Measurements from ENCODE around the gene FBXO34. TPM values are rescaled to one million over a fixed set of nuclear protein-coding genes. Genes with fewer than 3 reads are reported as not detected.

The FBXO34 gene
- total RNA-seq, 1 donor from 2014 or later: 17.1 TPM

- no peak overlapping the region for H3K4me3 Mint-ChIP-seq
- no peak overlapping the region for H3K27ac Mint-ChIP-seq (ENCODE audit: unreplicated experiment)
- no peaks in the 10 kb centered on the region for H3K27me3 Mint-ChIP-seq (ENCODE audit: low read depth)
- DNase-seq (ENCODE audit: low read depth, low spot score): no peak
- H3K36me3 Mint-ChIP-seq (ENCODE audit: low read depth): no peaks in the 10 kb centered on the region
- TF ChIP-seq, protein P1, sequence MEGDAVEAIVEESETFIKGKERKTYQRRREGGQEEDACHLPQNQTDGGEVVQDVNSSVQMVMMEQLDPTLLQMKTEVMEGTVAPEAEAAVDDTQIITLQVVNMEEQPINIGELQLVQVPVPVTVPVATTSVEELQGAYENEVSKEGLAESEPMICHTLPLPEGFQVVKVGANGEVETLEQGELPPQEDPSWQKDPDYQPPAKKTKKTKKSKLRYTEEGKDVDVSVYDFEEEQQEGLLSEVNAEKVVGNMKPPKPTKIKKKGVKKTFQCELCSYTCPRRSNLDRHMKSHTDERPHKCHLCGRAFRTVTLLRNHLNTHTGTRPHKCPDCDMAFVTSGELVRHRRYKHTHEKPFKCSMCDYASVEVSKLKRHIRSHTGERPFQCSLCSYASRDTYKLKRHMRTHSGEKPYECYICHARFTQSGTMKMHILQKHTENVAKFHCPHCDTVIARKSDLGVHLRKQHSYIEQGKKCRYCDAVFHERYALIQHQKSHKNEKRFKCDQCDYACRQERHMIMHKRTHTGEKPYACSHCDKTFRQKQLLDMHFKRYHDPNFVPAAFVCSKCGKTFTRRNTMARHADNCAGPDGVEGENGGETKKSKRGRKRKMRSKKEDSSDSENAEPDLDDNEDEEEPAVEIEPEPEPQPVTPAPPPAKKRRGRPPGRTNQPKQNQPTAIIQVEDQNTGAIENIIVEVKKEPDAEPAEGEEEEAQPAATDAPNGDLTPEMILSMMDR (conservative IDR thresholded peaks at IDR 0.05): no peak
- H3K9me3 Mint-ChIP-seq: no peaks in the 10 kb centered on the region
- H3K4me1 Mint-ChIP-seq: peaks cover 9% of the 10 kb centered on the region
These were observed 17.2 kb downstream of the FBXO34 start for GRCh38 chr14:55288439-55288838.

- Mint-ChIP-seq H3K27ac (ENCODE audit: unreplicated experiment) (no peak overlapping the region), H3K4me1 (peaks cover 6% of the 10 kb centered on the region), H3K4me3 (no peak overlapping the region), H3K36me3 (ENCODE audit: low read depth) (no peaks in the 10 kb centered on the region), H3K27me3 (ENCODE audit: low read depth) (no peaks in the 10 kb centered on the region), H3K9me3 (no peaks in the 10 kb centered on the region)
- TF ChIP-seq, protein P1 (conservative IDR thresholded peaks at IDR 0.05): no peak
- DNase-seq (ENCODE audit: low read depth, low spot score): no peak
These were observed 20.4 kb downstream of the FBXO34 start for GRCh38 chr14:55291480-55292081.

DNA sequence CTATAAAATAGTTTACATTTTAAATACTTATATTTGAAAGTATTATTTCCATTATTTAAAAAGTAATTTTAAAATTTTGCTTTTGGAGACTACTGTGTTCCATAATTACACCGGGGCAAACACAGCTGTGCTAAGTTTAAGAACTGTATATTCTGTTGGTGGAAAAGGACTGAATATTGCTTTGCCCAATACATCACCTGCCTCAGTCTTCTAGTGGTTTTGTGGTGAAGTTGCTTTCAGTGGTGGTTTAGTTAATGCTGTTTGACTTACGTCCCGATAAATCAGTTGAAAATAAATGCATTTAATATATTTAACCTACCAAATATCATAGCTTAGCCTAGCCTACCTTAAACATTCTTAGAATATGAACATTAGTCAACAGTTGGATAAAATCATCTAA lies 23.4 kb downstream of the FBXO34 start:
- no peaks in the 10 kb centered on the region for H3K4me1 Mint-ChIP-seq

GRCh38 chr14:55297611-55298499 lies 26.6 kb downstream of the FBXO34 start:
- Mint-ChIP-seq H3K4me3 (no peak overlapping the region), H3K27ac (ENCODE audit: unreplicated experiment) (no peak overlapping the region), H3K9me3 (no peaks in the 10 kb centered on the region), H3K27me3 (ENCODE audit: low read depth) (no peaks in the 10 kb centered on the region), H3K36me3 (ENCODE audit: low read depth) (peaks cover 7% of the 10 kb centered on the region), H3K4me1 (peaks cover 9% of the 10 kb centered on the region)
- no peak for DNase-seq (ENCODE audit: low read depth, low spot score)
- TF ChIP-seq, protein P1 (conservative IDR thresholded peaks at IDR 0.05): no peak

More for the DNA sequence above, 23.4 kb downstream of the FBXO34 start:
- DNase-seq (ENCODE audit: low read depth, low spot score): no peak
- TF ChIP-seq, protein P1 (conservative IDR thresholded peaks at IDR 0.05): no peak
- Mint-ChIP-seq H3K9me3 (no peaks in the 10 kb centered on the region), H3K4me3 (no peak overlapping the region), H3K27ac (ENCODE audit: unreplicated experiment) (no peak overlapping the region), H3K36me3 (ENCODE audit: low read depth) (peaks cover 5% of the 10 kb centered on the region), H3K27me3 (ENCODE audit: low read depth) (no peaks in the 10 kb centered on the region)

DNA sequence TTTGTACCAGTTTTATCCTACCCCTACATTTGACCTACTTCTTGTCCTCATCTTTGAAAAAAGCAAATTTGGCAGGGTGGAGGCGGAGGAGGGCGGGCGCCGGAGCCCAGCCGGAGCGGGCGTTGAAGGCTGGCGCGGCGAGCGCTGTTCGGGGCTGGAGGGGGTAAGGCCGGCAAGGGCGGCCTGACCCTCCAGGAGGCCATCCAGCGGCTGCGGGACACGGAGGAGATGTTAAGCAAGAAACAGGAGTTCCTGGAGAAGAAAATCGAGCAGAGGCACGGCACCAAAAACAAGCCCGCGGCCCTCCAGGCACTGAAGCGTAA lies 27.2 kb downstream of the FBXO34 start:
- no peaks in the 10 kb centered on the region for H3K27me3 Mint-ChIP-seq (ENCODE audit: low read depth)
- no peaks in the 10 kb centered on the region for H3K9me3 Mint-ChIP-seq
- H3K4me3 Mint-ChIP-seq: no peak overlapping the region
- no peak overlapping the region for H3K27ac Mint-ChIP-seq (ENCODE audit: unreplicated experiment)
- H3K4me1 Mint-ChIP-seq: peaks cover 13% of the 10 kb centered on the region
- TF ChIP-seq, protein P1 (conservative IDR thresholded peaks at IDR 0.05): no peak
- H3K36me3 Mint-ChIP-seq (ENCODE audit: low read depth): peaks cover 7% of the 10 kb centered on the region
- no peak for DNase-seq (ENCODE audit: low read depth, low spot score)

Measured in neural crest cell (in vitro differentiated cells).